Naive thymus-derived CD8-positive, alpha-beta T cell (primary cell): ENCODE data around the gene WDR19. TPM values are rescaled to one million over a fixed set of nuclear protein-coding genes. Genes with fewer than 3 reads are reported as not detected.

ENCODE experiments used
- ATAC-seq, 2 donors: fragments of 150-1000 bp; cut with Tn5 transposase in 1 of 2; sonication (Bioruptor Pico), chemical (Tn5 transposase) in 1 of 2; 1 replicate in 1 of 2; 2 replicates in 1 of 2; pipeline ENCODE4 v1.10.0; 2021; ENCODE audit warnings: mild to moderate bottlenecking in 2 of 2, moderate library complexity in 2 of 2
- POLR2A ChIA-PET: fragments of 350-600 bp; sonication (Branson Sonifier 250); formaldehyde crosslinking; loops from one replicate; lab custom pipeline; 2021; ENCODE audit warnings: antibody characterized with exemption; lab: Charles Lee
- DNase-seq, 10 donors: peaks; one replicate each; pipeline versions ENCODE4 v3.0.0 to v3.0.0-alpha.2; 2020 to 2022
- H3K27ac Mint-ChIP-seq, 10 donors: one replicate each; pipeline ENCODE4 v1.8.0; 2020 to 2022; ENCODE audit warnings: mild to moderate bottlenecking in 10 of 10, mixed read lengths in 10 of 10, moderate library complexity in 4 of 10, inconsistent platforms in 1 of 10
- H3K27me3 Mint-ChIP-seq, 5 donors: one replicate each; pipeline ENCODE4 v1.8.0; 2021 to 2022; ENCODE audit warnings: mixed read lengths in 5 of 5
- H3K36me3 Mint-ChIP-seq, 3 donors: one replicate each; pipeline ENCODE4 v1.8.0; 2020 to 2022; ENCODE audit warnings: mixed read lengths in 3 of 3, mild to moderate bottlenecking in 2 of 3, inconsistent platforms in 1 of 3
- H3K4me1 Mint-ChIP-seq, 4 donors: one replicate each; pipeline ENCODE4 v1.8.0; 2021 to 2022; ENCODE audit warnings: mixed read lengths in 4 of 4
- H3K4me3 Mint-ChIP-seq, 10 donors: one replicate each; pipeline ENCODE4 v1.8.0; 2020 to 2022; ENCODE audit warnings: mild to moderate bottlenecking in 10 of 10, mixed read lengths in 10 of 10, moderate library complexity in 6 of 10, inconsistent platforms in 1 of 10
- H3K9me3 Mint-ChIP-seq, 9 donors: one replicate each; pipeline ENCODE4 v1.8.0; 2020 to 2022; ENCODE audit warnings: mixed read lengths in 9 of 9, mild to moderate bottlenecking in 3 of 9, inconsistent platforms in 1 of 9, moderate library complexity in 1 of 9
- polyA plus RNA-seq, 3 donors: library from polyadenylated mRNA; unstranded; fragments of 300-500 nt; fragmentation: Illumina TruSeq; gene quantifications; one replicate each; pipeline ENCODE4 v1.2.3, GENCODE V29; 2021
- total RNA-seq, 8 experiments: library from RNA in 2 of 8; stranded (reverse) in 2 of 8; gene quantifications; one replicate each; pipeline ENCODE4 v1.2.3 and lab custom pipeline; 2021 to 2026

The WDR19 gene
- total and polyA plus RNA-seq, 5 experiments from 2014 or later = 4.4 to 50.2 (median 9.1) TPM

DNA sequence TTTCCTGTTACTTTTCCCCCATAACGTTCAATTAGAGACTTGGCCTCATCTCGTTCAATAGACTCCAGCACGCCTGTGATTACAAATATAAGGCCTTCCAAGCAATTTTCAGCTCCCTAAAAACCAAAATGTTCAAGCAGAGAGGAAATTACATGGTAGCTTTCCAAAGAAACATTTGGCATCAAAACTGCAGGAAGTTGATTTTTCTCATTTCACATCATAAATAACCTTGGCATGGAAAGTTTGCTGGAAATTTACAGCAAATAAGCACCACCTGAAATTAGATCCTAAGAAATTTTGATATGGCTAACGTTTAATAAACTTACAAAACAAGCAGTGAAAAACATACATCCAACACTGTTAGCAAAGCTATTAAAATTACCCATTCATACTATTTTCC is 130.5 kb downstream of the WDR19 start:
- no peak for ATAC-seq
- no peak overlapping the region for H3K27ac Mint-ChIP-seq
- POLR2A ChIA-PET = no interaction called here

DNA sequence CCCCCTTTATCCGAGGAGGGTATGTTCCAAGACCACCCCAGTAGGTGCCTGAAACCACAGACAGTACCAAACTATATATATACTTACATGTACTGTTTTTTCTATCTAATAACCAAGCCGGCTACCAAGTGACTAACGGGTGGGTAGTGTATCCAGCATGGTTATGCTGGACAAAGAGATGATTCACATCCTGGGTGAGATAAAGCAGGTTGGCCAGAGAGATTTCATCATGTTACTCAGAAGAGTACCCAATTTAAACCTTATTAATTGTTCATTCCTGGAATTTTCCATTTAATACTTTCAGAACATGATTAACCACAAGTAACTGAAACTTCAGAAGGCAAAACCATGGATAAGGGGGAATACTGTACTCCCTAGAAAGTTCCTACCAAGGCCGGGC is 137.3 kb downstream of the WDR19 start:
- Mint-ChIP-seq H3K27me3 (no peaks in the 10 kb centered on the region), H3K4me1 (no peaks in the 10 kb centered on the region), H3K36me3 (peaks cover 0 to 74% (median 10%) of the 10 kb centered on the region in 3 donors), H3K9me3 (no peaks in the 10 kb centered on the region), H3K4me3 (no peak overlapping the region), H3K27ac (no peak overlapping the region)
- DNase-seq (no peak), ATAC-seq (no peak)
- POLR2A ChIA-PET = no interaction called here

More for the DNA sequence above, 130.5 kb downstream of the WDR19 start:
- Mint-ChIP-seq H3K9me3 (no peaks in the 10 kb centered on the region), H3K27me3 (no peaks in the 10 kb centered on the region), H3K4me1 (peaks cover 0 to 5% (median 2%) of the 10 kb centered on the region in 4 donors), H3K36me3 (peaks cover 10 to 70% (median 34%) of the 10 kb centered on the region in 3 donors), H3K4me3 (no peak overlapping the region)
- DNase-seq = no peak

DNA sequence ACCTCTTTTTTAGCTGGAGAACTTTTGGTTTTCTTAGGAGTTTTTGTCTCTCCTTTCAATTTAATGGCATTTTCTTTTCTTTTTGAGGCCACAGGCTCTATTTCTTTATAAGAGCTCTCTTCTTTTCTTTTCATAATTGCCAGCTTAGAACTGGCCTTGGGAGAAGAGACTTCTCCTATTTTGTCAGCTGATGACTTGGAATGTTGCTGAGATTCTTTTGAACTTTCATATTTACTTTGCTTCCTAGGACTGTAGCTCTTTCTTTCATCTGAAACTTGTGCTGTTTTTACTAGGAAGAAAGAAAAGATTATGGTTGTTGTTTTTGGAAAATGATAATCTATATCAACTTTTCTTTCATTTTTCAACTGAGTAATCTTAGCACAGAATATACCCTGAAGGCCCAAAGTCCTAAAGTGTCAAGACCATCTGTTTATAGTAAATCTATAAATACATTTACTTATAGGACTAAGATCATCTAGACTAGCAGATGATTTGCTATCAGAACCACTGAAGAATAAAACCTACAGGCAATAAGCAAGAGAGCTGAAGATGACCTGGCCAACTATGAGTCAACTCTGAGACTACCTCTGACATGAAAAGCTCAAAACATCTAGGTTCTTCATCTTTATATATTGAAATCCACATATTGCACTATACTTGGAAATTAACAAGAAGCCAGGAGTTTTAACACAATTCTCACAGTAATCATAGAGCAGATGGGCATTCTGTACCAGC is 138.2 kb downstream of the WDR19 start:
- H3K36me3 Mint-ChIP-seq = peaks cover 0 to 81% (median 13%) of the 10 kb centered on the region in 3 donors
- H3K27me3 Mint-ChIP-seq = no peaks in the 10 kb centered on the region

DNA sequence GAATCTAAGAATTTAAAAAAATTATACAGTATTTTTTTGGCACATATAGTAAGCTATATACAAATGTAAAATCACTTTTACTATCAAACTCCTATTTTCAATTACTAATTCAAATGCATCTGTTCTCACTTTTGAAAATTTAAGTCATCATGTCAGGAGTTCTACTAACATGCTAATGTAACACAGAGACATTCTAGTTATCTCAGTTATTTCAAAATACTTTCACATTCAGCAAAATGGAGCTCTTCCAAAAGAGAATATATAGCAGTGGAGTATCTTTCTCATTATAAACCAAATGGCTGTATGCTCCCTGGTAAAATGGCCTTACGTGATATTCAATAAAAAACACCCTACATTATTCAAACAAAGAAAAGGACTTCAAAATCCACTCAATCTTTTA is 141.5 kb downstream of the WDR19 start:
- ATAC-seq (no peak), DNase-seq (no peak)
- H3K27ac Mint-ChIP-seq = no peak overlapping the region
- POLR2A ChIA-PET = no interaction called here
- H3K36me3 Mint-ChIP-seq = peaks cover 6 to 88% (median 30%) of the 10 kb centered on the region in 3 donors
- H3K4me3 Mint-ChIP-seq = no peak overlapping the region
- H3K27me3 Mint-ChIP-seq = no peaks in the 10 kb centered on the region
- H3K9me3 Mint-ChIP-seq = no peaks in the 10 kb centered on the region
- peaks cover 0 to 9% (median 6%) of the 10 kb centered on the region in 4 donors for H3K4me1 Mint-ChIP-seq

More for the DNA sequence above, 138.2 kb downstream of the WDR19 start:
- no peaks in the 10 kb centered on the region for H3K9me3 Mint-ChIP-seq
- no peak overlapping the region for H3K4me3 Mint-ChIP-seq
- no peak overlapping the region for H3K27ac Mint-ChIP-seq
- POLR2A ChIA-PET = no interaction called here
- DNase-seq (no peak), ATAC-seq (no peak)
- no peaks in the 10 kb centered on the region for H3K4me1 Mint-ChIP-seq

DNA sequence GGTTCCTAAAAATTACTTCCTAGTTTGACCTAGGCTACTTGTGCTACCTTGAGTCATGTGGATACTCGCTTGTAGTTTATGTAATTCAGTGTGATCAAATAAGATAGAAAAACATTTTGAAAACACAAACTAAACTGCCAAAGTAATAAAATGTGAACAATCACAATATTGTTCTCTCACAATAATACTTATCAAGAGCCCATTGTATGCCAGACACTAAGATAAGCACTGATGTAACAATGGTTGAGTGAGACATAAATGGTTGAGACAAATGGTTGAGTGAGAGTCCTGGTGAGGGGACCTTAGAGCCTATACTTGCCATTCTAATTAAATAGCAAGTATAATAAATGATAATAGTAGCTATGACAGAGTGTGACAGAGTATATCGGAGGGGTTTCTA is 142.1 kb downstream of the WDR19 start:
- H3K4me3 Mint-ChIP-seq = no peak overlapping the region
- POLR2A ChIA-PET = no interaction called here
- no peak for DNase-seq

DNA sequence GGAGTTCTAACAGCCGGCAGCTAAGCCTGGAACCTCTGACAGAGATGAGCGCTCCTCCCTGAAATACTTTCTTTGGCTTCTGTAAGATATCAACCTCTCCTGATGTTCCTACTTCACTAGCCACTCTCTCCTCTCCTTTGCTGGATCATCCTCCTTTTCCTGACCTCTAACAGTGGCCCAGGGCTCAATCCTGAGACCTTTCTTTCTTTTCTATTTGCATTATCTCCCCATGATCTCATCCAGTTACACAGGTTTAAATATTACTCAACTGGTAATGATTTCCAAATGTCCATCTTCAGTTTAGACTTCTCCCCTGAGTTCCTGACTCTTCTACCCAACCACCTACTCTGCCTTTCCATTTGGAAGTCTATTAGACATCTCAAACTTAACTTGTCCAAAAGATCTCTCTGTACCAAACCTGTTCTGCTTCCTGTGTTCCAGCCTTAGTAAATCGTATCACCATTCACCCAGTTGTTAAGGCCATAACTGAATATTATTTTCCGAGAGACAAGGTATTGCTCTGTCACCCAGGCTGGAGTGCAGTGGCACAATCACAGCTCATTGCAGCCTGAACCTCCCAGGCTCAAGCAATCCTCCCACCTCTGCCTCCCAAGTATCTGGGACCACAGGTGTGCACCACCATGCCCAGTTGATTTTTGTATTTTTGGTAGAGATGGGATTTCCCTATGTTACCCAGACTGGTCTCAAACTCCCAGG is 142.7 kb downstream of the WDR19 start:
- Mint-ChIP-seq H3K36me3 (peaks cover 6 to 77% (median 31%) of the 10 kb centered on the region in 3 donors), H3K4me1 (peaks cover 0 to 10% (median 6%) of the 10 kb centered on the region in 4 donors), H3K9me3 (no peaks in the 10 kb centered on the region), H3K4me3 (no peak overlapping the region), H3K27ac (peak overlapping the region in 1 of 10 donors; percentile 8), H3K27me3 (no peaks in the 10 kb centered on the region)
- DNase-seq (no peak), ATAC-seq (no peak)
- POLR2A ChIA-PET = no interaction called here

More for the DNA sequence above, 142.1 kb downstream of the WDR19 start:
- peaks cover 0 to 9% (median 6%) of the 10 kb centered on the region in 4 donors for H3K4me1 Mint-ChIP-seq
- no peaks in the 10 kb centered on the region for H3K9me3 Mint-ChIP-seq
- no peaks in the 10 kb centered on the region for H3K27me3 Mint-ChIP-seq
- ATAC-seq = no peak
- H3K27ac Mint-ChIP-seq = peak overlapping the region in 1 of 10 donors; percentile 61
- peaks cover 6 to 83% (median 31%) of the 10 kb centered on the region in 3 donors for H3K36me3 Mint-ChIP-seq

DNA sequence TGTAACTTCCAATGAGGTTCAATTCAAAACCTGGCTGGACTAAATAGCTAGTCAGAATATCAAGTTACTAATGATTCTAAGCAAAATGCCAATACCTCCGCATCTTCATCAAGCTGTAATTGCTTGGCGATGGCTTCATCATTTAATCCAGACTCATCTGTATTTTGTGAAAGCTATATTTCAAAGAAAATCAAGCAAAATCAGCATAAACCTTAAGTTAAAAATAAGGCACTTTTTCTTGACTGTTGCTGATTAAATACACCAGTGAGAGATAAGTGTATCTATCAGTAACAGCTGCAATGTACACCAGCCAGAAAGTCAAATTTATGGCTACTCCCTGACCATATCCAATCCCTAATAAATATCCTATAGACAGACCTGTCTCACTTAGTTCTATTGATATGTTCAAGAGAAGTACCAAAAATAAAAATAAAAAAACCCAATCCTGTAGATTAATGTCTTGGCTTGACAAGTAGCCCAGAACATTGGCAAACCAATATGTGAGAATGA is 144.2 kb downstream of the WDR19 start:
- no peak overlapping the region for H3K27ac Mint-ChIP-seq
- H3K27me3 Mint-ChIP-seq = no peaks in the 10 kb centered on the region
- peaks cover 7 to 23% (median 12%) of the 10 kb centered on the region in 4 donors for H3K4me1 Mint-ChIP-seq
- DNase-seq = no peak
- no peak for ATAC-seq
- peaks cover 6 to 64% (median 28%) of the 10 kb centered on the region in 3 donors for H3K36me3 Mint-ChIP-seq
- POLR2A ChIA-PET = no interaction called here
- H3K9me3 Mint-ChIP-seq = no peaks in the 10 kb centered on the region
- H3K4me3 Mint-ChIP-seq = no peak overlapping the region

DNA sequence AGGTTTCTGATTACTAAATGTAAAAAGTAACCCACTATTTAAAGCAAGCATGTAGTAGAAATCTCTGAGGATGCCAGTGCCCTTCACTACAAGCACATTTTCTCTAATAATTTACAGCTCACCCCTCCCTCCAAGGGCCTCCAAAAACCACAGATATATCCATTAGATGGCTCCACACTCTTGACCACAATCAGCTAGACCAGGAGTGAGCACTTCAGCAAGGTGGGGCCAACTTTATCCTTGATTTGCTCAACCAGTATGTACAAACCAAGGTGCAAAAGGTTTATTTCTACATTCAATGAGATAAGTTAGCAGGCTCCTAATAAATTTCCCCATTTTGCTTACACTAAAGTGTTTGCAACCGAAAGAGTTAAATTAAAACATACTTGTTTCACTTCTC is 148.0 kb downstream of the WDR19 start:
- no peak for ATAC-seq
- peaks cover 6 to 31% (median 21%) of the 10 kb centered on the region in 3 donors for H3K36me3 Mint-ChIP-seq
- peaks cover 11 to 33% (median 21%) of the 10 kb centered on the region in 4 donors for H3K4me1 Mint-ChIP-seq
- peak overlapping the region in 1 of 10 donors; percentile 31 for H3K27ac Mint-ChIP-seq
- no peaks in the 10 kb centered on the region for H3K9me3 Mint-ChIP-seq
- no peak overlapping the region for H3K4me3 Mint-ChIP-seq
- POLR2A ChIA-PET = no interaction called here
- H3K27me3 Mint-ChIP-seq = no peaks in the 10 kb centered on the region
- DNase-seq = no peak

DNA sequence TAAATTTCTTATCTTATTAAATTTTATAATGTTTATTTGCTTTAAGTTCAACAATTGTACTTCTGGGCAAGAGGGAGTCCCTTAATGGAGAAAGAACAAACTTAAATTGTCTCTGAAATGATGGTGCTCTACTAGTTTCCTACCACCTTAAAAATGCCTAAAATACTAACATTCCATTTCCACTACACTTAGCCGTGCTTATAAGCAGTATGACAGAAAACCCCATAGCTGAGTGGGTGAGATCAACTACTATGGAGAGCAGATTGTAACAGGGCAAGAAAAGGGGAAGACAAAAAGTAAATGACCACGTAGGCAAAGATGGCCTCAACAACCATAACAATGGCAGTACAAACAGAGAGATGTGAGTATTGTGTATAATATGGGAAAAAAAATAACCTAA is 148.9 kb downstream of the WDR19 start:
- Mint-ChIP-seq H3K27me3 (no peaks in the 10 kb centered on the region), H3K27ac (peak overlapping the region in 1 of 10 donors; percentile 15), H3K9me3 (no peaks in the 10 kb centered on the region), H3K36me3 (peaks cover 6 to 26% (median 14%) of the 10 kb centered on the region in 3 donors), H3K4me1 (peaks cover 11 to 41% (median 28%) of the 10 kb centered on the region in 4 donors), H3K4me3 (no peak overlapping the region)
- no peak for DNase-seq
- POLR2A ChIA-PET = no interaction called here
- ATAC-seq = no peak

Other genes starting within 250 kb of the WDR19 start
- gene TMEM156, start 150.1 kb upstream of the WDR19 start, total RNA-seq = 1 to 10 TPM; 7.8 to 9.4 TPM
- gene TMEM156, start 150.1 kb upstream of the WDR19 start, polyA plus RNA-seq = 10 to 100 TPM; 18.2 to 26.9 (median 21.5) TPM
- 10 to 100 TPM; 14.1 to 14.9 TPM for gene KLHL5, start 120.3 kb upstream of the WDR19 start, total RNA-seq
- 1 to 10 TPM; 3.9 to 5.6 (median 4.7) TPM for gene KLHL5, start 120.3 kb upstream of the WDR19 start, polyA plus RNA-seq
- gene RFC1, start 183.8 kb downstream of the WDR19 start, total RNA-seq = 10 to 100 TPM; 52.2 to 54.6 TPM
- gene RFC1, start 183.8 kb downstream of the WDR19 start, polyA plus RNA-seq = 10 to 100 TPM; 26.6 to 43.2 (median 32.6) TPM
- under 1 TPM in 1 of 2 experiments, not detected in 1; 0.05 TPM for gene KLB, start 224.4 kb downstream of the WDR19 start, total RNA-seq
- under 1 TPM in 1 of 3 donors, not detected in 2; 0.03 TPM for gene KLB, start 224.4 kb downstream of the WDR19 start, polyA plus RNA-seq